DMS153 treated with DMSO at 0.1 percent for 48 hours (cell line): ENCODE measurements around the gene CYP4X1.
"Not testable (repeated sequence)": the region's sequence is repeated elsewhere in the genome, so short reads cannot be mapped to it uniquely, and the experiment has no call there.

Source experiments
- DNase-seq: peaks from one replicate; lab custom pipeline; 2025; ENCODE audit not compliant: unreplicated experiment; lab: John Stamatoyannopoulos, UW

The CYP4X1 gene

DNA sequence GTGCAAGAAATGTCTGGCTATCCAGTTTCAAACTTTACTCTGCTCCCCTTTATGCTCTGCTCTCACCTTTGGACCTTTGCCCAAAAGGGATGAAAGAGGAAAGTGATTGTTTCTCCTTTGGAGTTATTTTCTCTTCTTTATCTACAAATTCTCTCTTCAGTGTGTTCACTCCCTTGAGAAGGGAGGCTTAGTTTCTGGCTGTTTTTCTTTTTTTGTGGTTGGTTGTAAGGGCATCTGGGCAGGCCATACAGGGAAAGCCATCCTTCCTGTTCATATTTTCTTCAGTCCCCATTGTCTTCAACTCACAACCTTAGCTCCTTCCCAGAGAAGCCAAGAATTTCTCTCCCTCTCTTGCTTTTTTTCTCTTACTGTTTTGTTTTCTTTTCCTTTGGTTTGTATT is 46.0 kb downstream of the CYP4X1 start:
- DNase-seq: not testable (repeated sequence)

GRCh38 chr1:47089356-47089755 is 65.9 kb downstream of the CYP4X1 start:
- peak; percentile 10 for DNase-seq

DNA sequence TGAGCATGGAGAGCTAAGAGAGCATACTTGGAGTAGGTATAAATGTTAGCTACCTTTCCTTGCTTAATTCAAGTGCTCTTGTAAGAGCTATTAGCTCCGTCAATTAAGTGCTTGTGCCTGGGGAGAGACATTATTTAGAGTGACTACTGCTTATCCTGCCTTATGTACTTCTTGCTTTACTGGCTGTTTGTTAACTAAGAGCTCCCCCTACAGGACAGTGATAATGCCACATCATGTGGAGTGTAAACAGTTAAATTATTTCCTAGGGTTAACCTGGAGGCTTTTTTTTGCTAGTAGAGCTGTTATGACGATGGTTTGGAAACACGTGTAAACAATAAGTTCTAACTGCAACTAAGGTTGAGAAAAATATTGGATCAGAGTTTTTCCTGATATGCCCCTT is 68.0 kb downstream of the CYP4X1 start:
- not testable (repeated sequence) for DNase-seq
